Measurements from ENCODE around the gene MTERF4. TPM values are rescaled to one million over a fixed set of nuclear protein-coding genes. Genes with fewer than 3 reads are reported as not detected.
"Not testable (repeated sequence)": the region's sequence is repeated elsewhere in the genome, so short reads cannot be mapped to it uniquely, and the experiment has no call there.

The MTERF4 gene
- total and polyA plus RNA-seq, 7 donors: 27.3 to 48.0 (median 32.8) TPM

- Histone ChIP-seq H3K27me3 (ENCODE audit: insufficient read depth in 3 of 3, low read length in 2 of 3) (no peaks in the 10 kb centered on the region), H3K9me3 (no peaks in the 10 kb centered on the region), H3K36me3 (ENCODE audit: insufficient read depth in 1 of 2, low read depth in 1 of 2) (peaks cover 3 to 96% of the 10 kb centered on the region in 2 donors), H3K4me3 (no peak overlapping the region), H3K27ac (no peak overlapping the region), H3K4me1 (peaks cover 19% of the 10 kb centered on the region)
- DNase-seq (no peak), ATAC-seq (no peak)
- WGBS, 3 donors: 80 to 82% (median 82%) methylated on average over 14 of the region's 14 CpGs
- TF ChIP-seq, protein P1, sequence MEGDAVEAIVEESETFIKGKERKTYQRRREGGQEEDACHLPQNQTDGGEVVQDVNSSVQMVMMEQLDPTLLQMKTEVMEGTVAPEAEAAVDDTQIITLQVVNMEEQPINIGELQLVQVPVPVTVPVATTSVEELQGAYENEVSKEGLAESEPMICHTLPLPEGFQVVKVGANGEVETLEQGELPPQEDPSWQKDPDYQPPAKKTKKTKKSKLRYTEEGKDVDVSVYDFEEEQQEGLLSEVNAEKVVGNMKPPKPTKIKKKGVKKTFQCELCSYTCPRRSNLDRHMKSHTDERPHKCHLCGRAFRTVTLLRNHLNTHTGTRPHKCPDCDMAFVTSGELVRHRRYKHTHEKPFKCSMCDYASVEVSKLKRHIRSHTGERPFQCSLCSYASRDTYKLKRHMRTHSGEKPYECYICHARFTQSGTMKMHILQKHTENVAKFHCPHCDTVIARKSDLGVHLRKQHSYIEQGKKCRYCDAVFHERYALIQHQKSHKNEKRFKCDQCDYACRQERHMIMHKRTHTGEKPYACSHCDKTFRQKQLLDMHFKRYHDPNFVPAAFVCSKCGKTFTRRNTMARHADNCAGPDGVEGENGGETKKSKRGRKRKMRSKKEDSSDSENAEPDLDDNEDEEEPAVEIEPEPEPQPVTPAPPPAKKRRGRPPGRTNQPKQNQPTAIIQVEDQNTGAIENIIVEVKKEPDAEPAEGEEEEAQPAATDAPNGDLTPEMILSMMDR (IDR thresholded peaks at IDR 0.05): no peak
- intact Hi-C loops (cut with DNase I): no loop called here
These were observed 6.3 kb downstream of the MTERF4 start for GRCh38 chr2:241095594-241096290.

- intact Hi-C loops (cut with DNase I): no loop called here
- Histone ChIP-seq H3K4me3 (no peak overlapping the region), H3K27me3 (ENCODE audit: insufficient read depth in 3 of 3, low read length in 2 of 3) (no peaks in the 10 kb centered on the region), H3K27ac (no peak overlapping the region), H3K9me3 (no peaks in the 10 kb centered on the region), H3K36me3 (ENCODE audit: insufficient read depth in 1 of 2, low read depth in 1 of 2) (peaks cover 3 to 96% of the 10 kb centered on the region in 2 donors), H3K4me1 (peaks cover 13% of the 10 kb centered on the region)
- ATAC-seq (no peak), DNase-seq (no peak)
- TF ChIP-seq, protein P1 (IDR thresholded peaks at IDR 0.05): no peak
- WGBS, 3 donors: 65 to 80% (median 69%) methylated on average over 5 to 6 of the region's 6 CpGs
These were observed 7.1 kb downstream of the MTERF4 start for GRCh38 chr2:241094924-241095420.

- TF ChIP-seq, protein P1 (IDR thresholded peaks at IDR 0.05): no peak
- Histone ChIP-seq H3K27ac (peak overlapping the region; percentile 76), H3K4me3 (no peak overlapping the region), H3K4me1 (peaks cover 13% of the 10 kb centered on the region), H3K36me3 (ENCODE audit: insufficient read depth in 1 of 2, low read depth in 1 of 2) (peaks cover 7 to 96% of the 10 kb centered on the region in 2 donors), H3K27me3 (ENCODE audit: insufficient read depth in 3 of 3, low read length in 2 of 3) (no peaks in the 10 kb centered on the region), H3K9me3 (no peaks in the 10 kb centered on the region)
- DNase-seq: no peak
- no peak for ATAC-seq
- intact Hi-C loops (cut with DNase I): no loop called here
- WGBS, 3 donors: 88 to 95% (median 90%) methylated on average over 7 of the region's 7 CpGs
These were observed 7.9 kb downstream of the MTERF4 start for GRCh38 chr2:241094172-241094571.

- ATAC-seq; H3K4me3 ChIP-seq; intact Hi-C loops (cut with DNase I); DNase-seq; H3K4me1 ChIP-seq; H3K9me3 ChIP-seq; H3K27me3 ChIP-seq (ENCODE audit: insufficient read depth in 3 of 3, low read length in 2 of 3): not testable (repeated sequence)
- H3K36me3 ChIP-seq (ENCODE audit: insufficient read depth in 1 of 2, low read depth in 1 of 2): peaks cover 10 to 96% of the 10 kb centered on the region in 2 donors
- H3K27ac ChIP-seq: peak overlapping the region; percentile 76
- WGBS, 3 donors: 75 to 86% (median 78%) methylated on average over 10 of the region's 10 CpGs
These were observed 8.8 kb downstream of the MTERF4 start for GRCh38 chr2:241093133-241093781.

DNA sequence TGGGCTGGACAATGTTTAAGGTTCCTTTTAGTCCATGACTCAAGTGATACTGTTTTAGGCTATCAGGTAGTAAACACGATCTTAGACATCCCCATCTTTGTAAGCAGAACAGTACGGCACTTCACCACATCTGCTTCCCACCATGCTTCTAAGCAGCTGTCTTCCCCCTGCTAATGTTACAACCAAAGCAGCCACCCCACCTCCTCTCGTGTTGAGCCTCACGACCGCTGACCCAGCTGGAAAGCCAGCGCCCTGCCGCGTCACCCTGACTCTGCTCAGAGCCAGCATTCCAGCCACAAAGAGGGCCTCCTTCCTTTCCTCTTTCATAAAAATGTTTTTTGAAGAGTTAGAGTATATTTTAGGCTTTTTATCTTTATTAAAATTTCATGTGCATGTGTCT lies 9.4 kb downstream of the MTERF4 start:
- DNase-seq: peak in 1 of 2 donors; percentile 68
- Histone ChIP-seq H3K27me3 (ENCODE audit: insufficient read depth in 3 of 3, low read length in 2 of 3) (no peaks in the 10 kb centered on the region), H3K27ac (peak overlapping the region; percentile 76), H3K36me3 (ENCODE audit: insufficient read depth in 1 of 2, low read depth in 1 of 2) (peaks cover 12 to 98% of the 10 kb centered on the region in 2 donors), H3K9me3 (no peaks in the 10 kb centered on the region), H3K4me3 (no peak overlapping the region), H3K4me1 (peaks cover 8% of the 10 kb centered on the region)
- ATAC-seq: peak; percentile 79 to 94 (median 82)
- intact Hi-C loops (cut with DNase I): no loop called here
- TF ChIP-seq, protein P1 (IDR thresholded peaks at IDR 0.05): no peak
- 34 to 55% (median 45%) methylated on average over 8 of the region's 8 CpGs for WGBS, 3 donors
